CD4-positive, alpha-beta T cell treated with Interleukin-17A for 1 hour (primary cell): ENCODE measurements around the gene COX19.
A peak's percentile ranks its signal among the peaks of the same experiment; 100 is the strongest.
"Not testable (repeated sequence)": the region's sequence is repeated elsewhere in the genome, so short reads cannot be mapped to it uniquely, and the experiment has no call there.

Source experiments
- DNase-seq: peaks from one replicate; pipeline ENCODE4 v3.0.0-alpha.2; 2020

COX19 gene

DNA sequence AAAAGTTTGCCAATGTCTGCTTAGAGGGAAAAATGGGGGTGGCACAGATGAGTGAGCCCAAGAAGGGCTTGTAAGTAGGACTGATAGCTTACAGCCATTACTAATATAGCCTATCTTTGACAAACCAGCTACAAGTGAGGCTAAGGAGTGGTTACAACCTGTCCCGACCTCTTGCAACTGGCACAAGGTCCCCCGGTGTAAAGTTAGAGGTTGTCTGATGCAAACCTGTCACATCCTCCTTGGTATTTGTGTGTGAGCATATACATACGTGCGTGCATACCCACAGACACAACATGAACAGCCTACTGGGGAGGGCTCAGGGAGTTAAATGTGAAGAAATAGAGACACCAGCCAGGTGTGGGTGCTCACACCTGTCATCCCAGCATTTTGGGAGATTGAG is 35.5 kb downstream of the COX19 start:
- DNase-seq, result no peak

DNA sequence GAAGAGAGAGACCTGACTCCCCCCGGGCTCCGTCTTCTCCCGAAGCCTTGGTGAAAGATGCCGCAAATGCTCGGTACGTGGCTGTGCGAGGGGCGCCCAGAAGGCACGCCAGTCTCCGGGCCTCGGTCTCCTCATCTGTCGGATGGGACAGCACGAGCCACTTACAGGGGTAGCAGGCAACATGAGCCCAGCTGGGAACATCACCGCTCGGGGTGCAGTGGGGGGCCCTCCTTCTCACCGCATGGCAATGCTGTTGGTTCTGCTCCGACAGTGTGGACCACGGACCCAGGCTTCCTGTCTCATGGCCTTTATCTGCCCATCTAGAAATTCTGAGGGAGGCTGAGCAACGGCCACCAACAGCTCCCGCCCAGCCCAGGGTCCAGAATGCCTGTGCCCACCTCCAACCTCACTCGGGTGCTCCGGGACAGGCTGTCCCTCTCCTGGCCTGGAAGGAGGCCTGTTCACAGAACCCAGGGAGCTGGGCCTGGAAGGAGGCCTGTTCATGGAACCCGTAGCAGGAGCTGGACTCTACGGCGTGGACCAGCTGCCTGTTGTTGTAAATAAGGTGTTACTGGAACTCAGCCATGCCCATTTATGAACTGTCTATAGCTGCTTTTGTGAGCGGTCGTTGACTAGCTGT is 36.7 kb downstream of the COX19 start:
- DNase-seq, result no peak

DNA sequence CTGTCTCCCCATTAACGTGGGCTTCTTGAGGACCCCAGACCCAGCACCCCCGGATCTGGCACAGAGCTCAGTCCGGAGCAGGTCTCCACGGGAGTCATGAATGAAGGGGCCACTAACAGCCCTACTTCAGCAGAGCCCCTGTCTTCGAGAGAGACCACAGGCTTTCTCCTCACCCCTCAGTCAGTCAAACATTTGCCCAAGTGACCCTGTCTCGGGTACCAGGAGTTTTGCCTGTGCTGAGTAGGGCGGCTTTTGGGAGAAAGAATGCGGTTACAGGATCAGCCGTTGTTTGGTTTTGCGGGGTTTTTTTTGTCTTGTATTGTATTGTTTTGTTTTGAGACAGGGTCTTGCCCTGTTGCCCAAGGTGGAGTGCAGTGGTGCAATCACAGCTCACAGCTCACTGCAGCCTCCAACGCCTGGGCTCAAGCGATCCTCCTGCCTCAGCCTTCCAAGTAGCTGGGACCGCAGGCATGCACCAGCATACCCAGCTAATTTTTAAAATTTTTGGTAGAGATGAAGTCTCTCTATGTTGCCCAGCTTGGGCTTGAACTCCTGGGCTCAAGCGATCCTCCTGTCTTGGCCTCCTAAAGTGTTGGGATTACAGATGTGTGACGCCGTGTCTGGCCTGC is 37.4 kb downstream of the COX19 start:
- DNase-seq, result no peak

DNA sequence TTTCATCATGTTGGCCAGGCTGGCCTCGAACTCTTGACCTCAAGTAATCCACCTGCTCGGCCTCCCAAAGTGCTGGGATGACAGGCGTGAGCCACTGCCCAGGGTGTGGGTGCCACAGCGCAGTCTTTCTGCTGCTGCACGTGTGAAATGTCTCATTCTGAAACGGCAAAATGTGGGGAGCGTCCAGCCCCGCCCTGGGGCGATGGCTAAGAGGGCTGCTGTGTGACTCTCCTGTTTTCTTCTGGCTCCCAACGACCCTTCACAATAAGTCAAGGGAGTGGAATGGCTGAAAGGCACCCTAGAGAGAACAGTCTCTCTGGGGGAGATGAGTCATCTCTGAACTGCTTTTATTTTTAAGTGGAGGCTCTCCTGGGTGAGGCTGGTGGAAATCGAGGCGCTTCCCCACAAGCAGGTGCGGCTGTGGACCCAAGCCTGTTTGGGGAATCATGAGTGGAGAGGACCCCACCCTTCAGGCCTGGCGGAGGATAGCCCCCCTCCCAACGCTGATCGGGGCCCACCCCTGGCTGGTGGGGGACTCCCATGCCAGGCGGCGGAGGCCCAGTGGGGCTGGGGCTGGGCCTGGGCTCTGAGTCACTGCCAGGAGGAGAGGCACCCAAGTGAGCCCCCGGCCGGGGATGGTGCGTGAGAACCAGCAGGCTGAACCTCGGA is 38.8 kb downstream of the COX19 start:
- no peak for DNase-seq

DNA sequence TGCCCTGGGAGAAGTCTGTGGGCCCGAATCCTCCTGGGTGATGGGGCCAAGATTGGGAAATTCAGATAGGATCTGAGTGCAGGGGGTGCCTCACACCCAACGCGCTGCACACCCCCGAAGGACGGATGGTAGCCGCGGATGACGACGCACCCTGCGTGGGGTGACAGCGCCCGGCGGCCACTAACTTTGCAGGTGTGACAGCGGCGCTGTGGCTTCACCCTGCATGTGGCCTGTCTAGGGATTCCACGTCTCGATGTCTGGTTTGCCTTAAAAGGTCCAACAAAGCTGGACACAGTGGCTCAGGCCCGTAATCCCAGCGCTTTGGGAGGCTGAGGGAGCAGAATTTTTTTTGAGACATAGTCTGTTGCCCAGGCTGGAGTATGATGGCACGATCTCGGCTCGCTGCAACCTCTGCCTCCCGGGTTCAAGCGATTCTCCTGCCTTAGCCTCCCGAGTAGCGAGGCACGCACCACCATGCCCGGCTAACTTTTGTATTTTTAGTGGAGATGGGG is 39.4 kb downstream of the COX19 start:
- DNase-seq, result no peak

DNA sequence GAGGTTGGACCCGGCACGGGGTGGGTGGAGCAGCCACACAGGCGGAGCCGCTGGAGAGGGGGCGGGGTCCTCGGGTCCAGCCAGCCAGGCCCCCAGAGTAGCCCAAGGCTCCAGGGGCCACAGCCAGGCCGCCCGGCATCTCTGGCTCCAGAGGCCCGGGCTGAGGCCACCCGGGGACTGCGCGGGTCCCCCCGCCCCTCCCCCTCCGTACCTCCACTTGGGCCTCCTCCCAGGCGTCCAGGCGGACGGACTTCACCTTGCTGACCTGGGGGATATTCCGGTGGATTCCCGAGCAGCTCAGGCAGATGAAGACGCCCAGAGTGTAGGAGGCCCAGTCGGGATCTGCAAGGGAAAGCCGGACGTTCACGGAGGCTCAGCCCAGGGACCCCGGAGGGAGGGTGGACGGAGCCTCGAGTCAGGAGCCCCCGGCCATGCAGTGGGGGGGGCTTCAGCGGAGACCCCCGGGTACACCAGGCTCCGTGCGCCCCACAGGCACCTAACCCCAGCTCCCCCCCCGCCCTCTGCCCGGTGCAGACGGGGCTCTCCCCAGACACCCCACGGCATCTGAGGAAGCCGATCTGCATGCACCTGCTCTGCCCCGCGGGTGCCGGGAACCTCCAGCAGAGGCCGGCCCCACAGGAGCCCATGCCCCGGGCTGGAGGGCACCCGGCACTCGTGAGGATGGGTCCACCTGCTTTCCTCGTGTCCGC is 40.0 kb downstream of the COX19 start:
- no peak for DNase-seq

DNA sequence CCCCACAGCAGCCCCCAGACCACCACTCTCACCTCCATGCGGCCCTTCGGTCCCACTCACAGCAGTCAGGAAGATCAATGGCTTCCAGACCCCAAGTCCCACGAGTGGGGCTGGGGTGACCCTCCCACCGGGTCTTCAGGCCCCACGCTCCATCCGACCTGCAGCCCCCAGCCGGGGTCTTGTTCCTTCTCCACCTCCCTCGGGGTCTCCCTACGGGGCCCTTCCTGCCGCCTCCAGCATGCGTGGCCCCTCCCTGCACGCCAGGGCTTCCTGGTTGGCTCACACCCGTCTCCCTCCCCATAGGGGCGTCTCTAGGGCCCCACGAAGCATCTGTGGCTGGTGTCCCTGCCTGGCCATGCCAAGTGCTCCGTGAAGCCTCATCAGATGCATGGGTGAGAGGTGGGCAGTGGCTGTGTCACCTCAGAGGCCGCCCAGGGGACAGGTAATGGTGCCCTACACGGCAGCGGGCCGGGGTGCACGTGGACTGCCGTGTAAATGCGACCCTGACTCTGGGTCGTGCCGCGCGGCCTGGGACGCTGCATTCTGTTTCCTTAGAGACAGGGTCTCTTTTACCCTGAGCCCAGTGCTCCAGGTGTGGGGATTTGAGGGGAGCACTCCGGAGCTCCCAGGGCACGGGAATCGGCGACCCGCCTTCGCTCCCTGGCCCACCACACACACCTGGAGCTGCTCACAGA is 40.7 kb downstream of the COX19 start:
- DNase-seq, result no peak

DNA sequence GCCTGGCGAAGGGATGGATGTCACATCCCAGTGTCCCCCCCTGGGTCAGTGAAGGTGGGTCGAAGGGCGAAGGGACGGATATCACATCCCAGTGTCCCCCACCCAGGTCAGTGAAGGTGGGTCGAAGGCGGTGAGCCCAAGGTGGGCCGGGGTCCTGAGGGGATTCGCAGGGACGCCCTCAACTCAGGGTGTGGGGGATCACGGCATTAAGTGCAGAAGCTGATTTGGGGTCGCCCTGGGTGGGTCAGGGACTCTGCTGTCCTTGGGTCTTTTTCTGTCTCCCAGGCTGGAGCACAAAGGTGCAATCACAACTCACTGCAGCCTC is 42.7 kb downstream of the COX19 start:
- no peak for DNase-seq

DNA sequence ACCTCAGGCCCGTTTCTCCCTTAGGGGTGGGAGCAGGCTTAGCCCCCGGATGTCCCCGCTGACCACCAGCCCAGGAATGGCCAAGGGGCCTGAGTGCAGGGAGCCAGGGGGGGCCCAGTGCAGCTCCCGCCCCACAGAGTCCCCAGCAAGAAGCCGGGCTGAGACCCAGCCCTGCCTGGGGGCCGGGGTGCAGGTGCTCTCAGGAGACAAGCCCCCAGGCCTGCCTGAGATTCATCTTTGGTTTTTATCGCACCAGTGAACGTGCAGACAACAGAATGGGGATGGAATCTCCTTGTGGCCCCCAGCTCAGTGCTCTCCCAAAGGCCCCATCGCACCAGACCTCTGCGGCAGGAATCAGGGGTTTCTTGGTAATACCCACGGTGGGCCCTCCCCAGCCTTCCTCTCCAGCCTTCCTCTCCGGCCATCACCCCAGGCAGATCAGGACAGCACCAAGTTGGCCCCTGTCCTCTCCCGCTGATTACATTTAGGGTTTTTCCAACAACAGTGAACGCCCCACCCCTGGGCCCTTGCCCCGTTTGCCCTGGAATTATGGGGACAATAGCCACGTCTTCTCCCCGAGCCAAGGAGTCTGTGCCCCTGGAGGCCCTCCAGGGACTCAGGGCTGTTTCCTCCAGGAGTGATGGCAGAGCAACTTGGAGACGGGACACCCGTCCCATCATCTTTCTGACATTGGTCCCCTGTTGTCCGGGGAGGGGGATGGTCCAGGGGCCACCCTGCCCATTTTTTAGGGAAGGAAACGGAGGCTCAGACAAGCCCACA is 43.3 kb downstream of the COX19 start:
- no peak for DNase-seq

DNA sequence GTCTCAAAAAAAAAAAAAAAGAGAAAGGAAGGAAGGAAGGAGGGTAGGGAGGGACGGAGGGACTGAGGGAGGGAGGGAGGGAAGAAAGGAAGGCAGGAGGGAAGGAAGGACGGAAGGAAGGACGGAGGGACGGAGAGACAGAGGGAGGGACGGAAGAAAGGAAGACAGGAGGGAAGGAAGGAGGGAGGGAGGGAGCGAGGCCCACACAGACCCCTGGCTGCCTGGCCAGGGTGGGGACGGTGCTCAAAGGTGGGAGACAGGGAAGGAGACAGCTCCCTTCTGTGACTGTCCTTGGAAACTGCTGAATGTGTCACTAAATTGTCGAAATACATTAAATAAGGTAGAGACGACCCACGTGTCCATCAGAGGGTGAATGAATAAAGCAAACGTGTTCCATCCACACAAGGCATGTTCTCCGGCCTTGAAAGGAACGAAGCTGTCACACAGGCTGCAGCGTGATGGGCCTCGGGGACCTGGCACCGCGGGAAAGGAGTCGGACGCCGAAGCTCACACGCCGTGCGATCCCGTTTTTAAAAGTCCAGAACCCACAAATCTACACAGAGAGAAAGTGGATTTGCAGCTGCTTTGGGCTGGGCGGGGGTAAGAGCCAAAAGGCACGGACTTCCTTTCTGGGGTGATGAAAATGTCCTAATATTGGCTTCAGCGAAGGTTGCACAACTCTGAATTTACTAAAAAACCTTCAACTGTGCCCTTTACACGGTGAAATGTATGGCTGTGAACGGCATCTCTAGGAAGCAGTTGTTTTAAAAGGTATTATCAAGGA is 44.2 kb downstream of the COX19 start:
- DNase-seq, result no peak

DNA sequence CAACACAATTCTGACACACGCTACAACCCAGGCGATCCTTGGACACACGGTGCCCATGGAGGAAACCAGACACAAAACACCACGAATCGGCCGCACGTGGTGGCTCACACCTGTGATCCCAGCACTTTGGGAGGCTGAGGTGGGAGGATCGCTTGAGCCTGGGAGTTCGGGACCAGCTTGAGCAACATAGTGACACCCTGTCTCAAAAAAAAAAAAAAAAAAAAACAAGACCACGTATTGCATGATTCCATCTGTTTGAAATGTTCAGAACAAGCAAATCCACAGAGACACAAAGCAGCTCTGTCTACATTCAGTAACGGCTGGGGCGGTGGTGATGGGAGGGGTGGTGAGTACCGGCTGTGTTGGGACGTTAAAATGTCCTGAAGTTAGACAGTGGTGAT is 46.0 kb downstream of the COX19 start:
- no peak for DNase-seq

DNA sequence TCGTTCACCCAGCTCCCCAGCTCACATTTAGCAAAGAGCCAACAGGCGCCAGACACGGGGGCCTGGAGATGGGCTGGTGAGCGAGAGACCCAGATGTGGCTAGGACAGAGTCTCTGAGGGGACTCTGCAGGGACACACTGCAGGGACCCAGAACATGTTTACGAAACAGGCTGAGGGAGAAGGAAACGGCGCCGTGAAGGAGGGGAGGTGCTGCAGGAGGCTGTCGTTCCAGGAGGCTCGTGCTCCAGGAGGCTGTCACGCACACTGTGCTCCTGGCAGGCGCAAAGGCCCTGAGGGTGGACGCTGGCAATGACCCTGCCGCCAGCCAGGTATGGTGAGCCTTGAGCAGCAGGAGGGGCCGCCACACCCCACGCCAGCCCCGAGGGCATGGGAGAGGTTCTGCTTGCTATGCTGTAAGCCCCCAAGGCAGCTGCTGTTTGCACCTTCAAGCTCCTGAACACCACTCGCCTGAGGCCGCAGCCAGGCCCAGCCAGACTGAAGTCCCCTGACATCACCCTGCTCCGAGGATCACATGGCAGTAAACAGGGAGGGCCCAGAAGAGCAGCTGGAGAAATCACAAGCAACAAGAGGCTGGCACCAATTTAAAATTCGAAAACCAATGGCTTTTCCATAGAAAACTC is 48.2 kb downstream of the COX19 start:
- DNase-seq, result no peak

DNA sequence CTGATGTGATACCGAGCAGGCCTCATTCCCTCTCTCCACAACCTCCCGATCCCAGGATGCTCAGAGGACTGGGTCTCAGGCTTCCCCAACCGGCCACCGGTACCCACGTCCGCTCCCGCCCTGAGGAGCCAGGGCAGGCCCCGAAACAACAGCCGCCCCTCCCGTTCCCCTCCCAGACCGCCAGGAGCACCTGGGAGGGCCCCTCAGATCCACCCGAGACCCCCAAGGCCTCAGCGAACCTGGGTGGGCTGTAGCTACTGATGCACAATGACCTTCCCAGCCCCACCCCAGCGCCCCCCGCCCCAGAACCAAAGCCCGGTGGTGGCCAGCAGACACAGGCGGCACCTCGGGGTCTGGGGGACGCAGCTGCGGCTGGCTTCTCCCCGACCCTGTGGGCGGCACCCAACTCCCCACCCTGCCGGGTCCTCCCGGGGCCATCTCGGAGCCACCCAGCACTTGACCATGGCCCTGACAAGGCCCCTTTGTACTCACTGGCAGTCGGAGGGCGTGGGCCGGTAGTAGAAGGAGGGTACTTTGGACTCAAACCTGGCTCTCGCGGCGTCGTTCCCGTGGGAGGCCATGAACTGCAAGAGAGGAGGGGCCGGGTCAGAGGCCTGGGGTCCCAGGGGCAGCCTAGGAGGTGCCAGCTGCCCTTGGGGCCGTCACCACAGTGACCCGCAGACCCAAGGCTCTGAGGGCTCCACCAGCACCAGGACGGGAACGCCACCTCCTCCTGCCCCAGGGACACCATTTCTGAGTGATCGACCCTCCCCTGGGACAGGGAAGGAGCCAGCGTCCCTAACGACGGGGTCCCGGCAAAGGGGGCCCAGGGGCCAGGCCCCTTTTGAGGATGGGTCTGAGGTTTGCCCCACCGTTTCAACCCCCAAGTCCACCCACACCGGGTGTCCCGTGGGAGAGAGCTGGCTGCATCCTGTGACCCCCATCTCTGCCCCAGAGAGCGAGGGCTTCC is 49.0 kb downstream of the COX19 start:
- no peak for DNase-seq

DNA sequence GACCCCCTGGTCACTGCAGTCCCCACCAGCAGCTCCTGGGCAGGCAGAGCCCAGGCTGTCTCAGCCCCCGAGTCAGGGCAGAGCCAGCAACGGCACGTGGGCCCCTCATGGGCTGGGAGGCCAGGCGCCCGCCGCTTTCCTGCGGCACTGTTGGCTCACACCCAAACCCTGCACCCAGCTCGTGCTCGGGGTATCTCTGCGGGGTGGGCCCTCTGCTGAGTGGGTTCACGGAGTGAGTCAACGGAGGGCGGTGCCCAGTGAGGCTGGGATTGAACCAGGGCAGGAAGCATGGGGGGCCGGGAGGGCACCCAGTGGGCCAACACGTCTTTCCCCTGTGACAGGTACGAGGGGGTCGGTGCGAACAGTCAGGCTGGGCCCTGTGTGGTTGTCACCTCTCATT is 49.7 kb downstream of the COX19 start:
- peak; percentile 70 for DNase-seq

DNA sequence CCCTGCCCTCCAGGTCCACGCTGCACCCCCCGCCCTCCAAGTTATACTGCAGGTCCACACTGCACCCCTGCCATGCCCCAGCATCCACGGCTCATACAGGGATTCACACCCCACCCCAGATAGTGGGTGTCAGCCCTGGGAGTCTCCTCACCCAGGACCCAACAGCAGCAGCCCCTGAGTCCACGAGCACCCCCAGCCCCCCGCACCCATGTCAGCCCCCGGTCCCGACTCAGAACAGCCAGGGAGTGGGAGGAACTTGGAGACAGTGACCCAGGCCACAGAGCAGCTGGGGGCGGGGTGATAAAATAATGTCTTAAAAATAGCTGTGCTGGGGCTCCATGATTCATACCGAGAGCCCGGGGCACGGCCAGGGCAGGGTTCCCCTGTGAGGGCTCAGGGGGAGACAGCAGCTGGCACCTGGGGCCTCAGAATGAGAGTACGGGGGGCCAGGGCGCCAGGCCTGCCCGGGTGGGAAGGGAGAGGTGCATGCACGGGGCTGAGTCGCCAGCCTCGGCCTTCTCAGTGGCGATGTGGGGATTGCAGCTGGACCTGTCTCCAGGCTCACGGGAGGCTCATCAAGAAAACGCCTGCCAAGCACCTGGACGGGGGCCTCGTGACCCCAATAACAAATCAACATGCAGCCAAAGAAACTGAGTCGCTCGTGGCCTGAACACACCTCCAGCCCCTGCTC is 50.7 kb downstream of the COX19 start:
- peak; percentile 46 for DNase-seq

DNA sequence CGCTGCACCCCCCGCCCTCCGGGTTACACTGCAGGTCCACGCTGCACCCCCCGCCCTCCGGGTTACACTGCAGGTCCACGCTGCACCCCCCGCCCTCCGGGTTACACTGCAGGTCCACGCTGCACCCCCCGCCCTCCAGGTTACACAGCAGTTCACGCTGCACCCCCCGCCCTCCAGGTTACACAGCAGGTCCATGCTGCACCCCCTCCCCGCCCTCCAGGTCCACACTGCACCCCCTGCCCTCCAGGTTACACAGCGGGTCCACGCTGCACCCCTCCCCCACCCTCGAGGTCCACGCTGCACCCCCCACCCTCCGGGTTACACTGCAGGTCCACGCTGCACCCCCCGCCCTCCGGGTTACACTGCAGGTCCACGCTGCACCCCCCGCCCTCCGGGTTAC is 51.3 kb downstream of the COX19 start:
- not testable (repeated sequence) for DNase-seq

DNA sequence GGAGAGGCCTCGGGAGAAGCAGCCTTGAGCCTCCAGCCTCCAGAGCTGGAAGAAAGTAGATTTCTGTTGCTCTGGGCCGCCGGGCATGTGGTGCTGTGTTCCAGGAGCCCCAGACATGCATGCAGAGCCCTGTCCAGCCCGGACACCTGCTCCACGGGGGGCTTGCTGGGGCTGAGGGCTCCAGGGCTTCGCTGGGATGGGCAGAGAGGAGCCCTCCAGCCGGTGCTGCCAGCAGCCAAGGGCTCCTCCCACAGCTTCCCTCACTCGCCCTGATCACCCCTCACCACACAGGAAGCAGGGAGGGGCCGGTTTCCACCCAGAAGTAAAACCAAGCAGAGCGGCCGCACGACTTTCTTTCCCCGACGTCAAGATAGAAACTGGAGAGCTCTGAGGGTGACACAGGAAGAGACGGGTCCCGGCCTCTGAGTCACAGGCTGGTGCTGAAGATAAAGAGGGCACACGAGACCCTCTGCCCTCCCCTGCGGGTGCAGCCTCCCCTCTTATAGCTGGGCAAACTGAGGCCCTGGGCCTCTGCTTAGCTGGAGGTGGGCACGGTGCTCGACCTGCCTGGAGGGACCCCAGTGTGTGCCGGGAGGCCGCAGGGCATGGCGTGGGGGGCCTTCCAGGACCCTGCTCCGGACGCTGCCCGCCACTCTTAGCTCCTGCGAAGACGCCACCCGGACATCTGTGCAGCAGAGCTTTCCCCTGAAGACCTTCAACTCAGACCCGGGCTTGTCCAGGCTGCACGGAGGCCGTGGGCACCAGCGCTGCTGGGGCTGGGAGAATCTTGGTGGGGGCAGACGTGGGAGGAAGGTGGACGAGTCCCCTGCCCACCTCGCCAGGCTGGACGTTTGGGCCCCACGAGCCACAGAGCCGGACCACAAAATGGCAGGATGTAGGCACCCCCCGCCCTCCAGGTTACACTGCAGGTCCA is 52.0 kb downstream of the COX19 start:
- DNase-seq, result peak; percentile 93
